GM23338 (cell line): ENCODE measurements around the gene SLC4A5. TPM values are rescaled to one million over a fixed set of nuclear protein-coding genes. Genes with fewer than 3 reads are reported as not detected.

Experiments used
- ATAC-seq: fragments of 200-7000 bp; cut with Tn5 transposase; 3 replicates; pipeline ENCODE4 v1.9.1; 2020
- DNase-seq: peaks from one replicate; pipeline ENCODE4 v3.0.0-alpha.2; 2015; ENCODE audit warnings: low spot score
- H2AFZ ChIP-seq: fragments of 200-600 bp; sonication (generic); 2 replicates; pipeline ENCODE4 v1.8.0; 2016; ENCODE audit warnings: antibody characterized with exemption, mild to moderate bottlenecking, moderate library complexity
- H3F3A ChIP-seq: fragments of 200-600 bp; sonication (generic); replicated peaks from 2 replicates; pipeline ENCODE4 v1.8.0; 2017; ENCODE audit warnings: antibody characterized with exemption, mixed run types, low read depth
- H3K27ac ChIP-seq: fragments of 200-600 bp; sonication (generic); 2 replicates; pipeline ENCODE4 v1.6.1; 2016; ENCODE audit warnings: low read depth
- H3K27me3 ChIP-seq: fragments of 200-600 bp; sonication (generic); 2 replicates; pipeline ENCODE4 v1.8.0; 2016; ENCODE audit warnings: mild to moderate bottlenecking, mixed run types, moderate library complexity; ENCODE audit not compliant: insufficient read depth
- H3K36me3 ChIP-seq: fragments of 200-600 bp; sonication (generic); 2 replicates; pipeline ENCODE4 v1.8.0; 2016; ENCODE audit warnings: mild to moderate bottlenecking; ENCODE audit not compliant: insufficient read depth
- H3K4me1 ChIP-seq: fragments of 200-600 bp; sonication (generic); 2 replicates; pipeline ENCODE4 v1.8.0; 2016; ENCODE audit warnings: mild to moderate bottlenecking, moderate library complexity; ENCODE audit not compliant: insufficient read depth
- H3K4me2 ChIP-seq: fragments of 200-600 bp; sonication (generic); 2 replicates; pipeline ENCODE4 v1.7.1; 2017; ENCODE audit warnings: mixed run types
- H3K4me3 ChIP-seq: fragments of 200-600 bp; sonication (generic); 2 replicates; pipeline ENCODE4 v1.6.1; 2016; ENCODE audit warnings: mixed run types
- H3K79me2 ChIP-seq: fragments of 200-600 bp; sonication (generic); replicated peaks from 2 replicates; pipeline ENCODE4 v1.8.0; 2017; ENCODE audit warnings: mild to moderate bottlenecking; ENCODE audit not compliant: insufficient read depth
- H3K9me2 ChIP-seq: fragments of 200-600 bp; sonication (generic); 2 replicates; pipeline ENCODE4 v1.8.0; 2017; ENCODE audit not compliant: insufficient read depth
- H4K20me1 ChIP-seq: fragments of 200-600 bp; sonication (generic); replicated peaks from 2 replicates; pipeline ENCODE4 v1.8.0; 2017; ENCODE audit warnings: mild to moderate bottlenecking; ENCODE audit not compliant: insufficient read depth
- H3K27ac Mint-ChIP-seq: 2 replicates; pipeline ENCODE4 v1.8.0; 2020; ENCODE audit warnings: inconsistent platforms, mild to moderate bottlenecking, moderate library complexity, mixed read lengths
- H3K27me3 Mint-ChIP-seq: 3 replicates; pipeline ENCODE4 v1.8.0; 2022; ENCODE audit warnings: low read depth, mild to moderate bottlenecking, moderate library complexity, mixed read lengths, inconsistent platforms; ENCODE audit not compliant: insufficient read depth, poor library complexity
- H3K36me3 Mint-ChIP-seq: 3 replicates; pipeline ENCODE4 v1.8.0; 2021; ENCODE audit warnings: low read depth, mild to moderate bottlenecking, inconsistent platforms, moderate library complexity, mixed read lengths
- H3K4me1 Mint-ChIP-seq: 3 replicates; pipeline ENCODE4 v1.8.0; 2020; ENCODE audit warnings: mild to moderate bottlenecking, inconsistent platforms, mixed read lengths
- H3K4me3 Mint-ChIP-seq: 3 replicates; pipeline ENCODE4 v1.8.0; 2021; ENCODE audit warnings: moderate library complexity, mild to moderate bottlenecking, inconsistent platforms, mixed read lengths
- H3K9me3 Mint-ChIP-seq: 3 replicates; pipeline ENCODE4 v1.8.0; 2020; ENCODE audit warnings: moderate library complexity, mild to moderate bottlenecking, inconsistent platforms, mixed read lengths
- CREB1 ChIP-seq: fragments of 250-450 bp; sonication (Bioruptor Pico); IDR thresholded peaks from 2 replicates; pipeline ENCODE4 v1.5.0; 2020; ENCODE audit warnings: low read depth, mild to moderate bottlenecking, moderate library complexity
- EZH2 ChIP-seq: fragments of 200-600 bp; sonication (generic); IDR thresholded peaks from one replicate; pipeline ENCODE4 v1.8.0; 2017; ENCODE audit warnings: antibody characterized with exemption, mild to moderate bottlenecking, low read depth; ENCODE audit not compliant: unreplicated experiment
- NANOG ChIP-seq: IDR thresholded peaks from 2 replicates; pipeline ENCODE4 v1.6.1; 2016; ENCODE audit warnings: antibody characterized with exemption, borderline replicate concordance
- ZNF114 ChIP-seq: fragments of 250-450 bp; sonication (Bioruptor Pico); IDR thresholded peaks from 2 replicates; pipeline ENCODE4 v1.5.0; 2020; ENCODE audit warnings: mild to moderate bottlenecking, moderate library complexity
- ZNF331 ChIP-seq: fragments of 250-450 bp; sonication (Bioruptor Pico); IDR thresholded peaks from 2 replicates; pipeline ENCODE4 v1.5.0; 2020; ENCODE audit warnings: low read depth, mild to moderate bottlenecking, moderate library complexity
- polyA plus RNA-seq: library from polyadenylated mRNA; unstranded; fragments of >200 nt; fragmentation: Nextera tagmentation; extraction: Ambion mirVana; gene quantifications from 2 replicates; pipeline ENCODE4 v1.2.1, GENCODE V29; 2016
- total RNA-seq: library from RNA; depleted of rRNA; stranded (reverse); fragments of >200 nt; shearing (Covaris generic); gene quantifications from 2 replicates; pipeline ENCODE4 v1.2.3, GENCODE V29; 2014
- TF ChIP-seq, protein P1 (sequence below): IDR thresholded peaks from one replicate; pipeline ENCODE4 v1.6.1; 2018; ENCODE audit warnings: antibody characterized with exemption; ENCODE audit not compliant: unreplicated experiment
- TF ChIP-seq, protein P2 (sequence below): IDR thresholded peaks from 2 replicates; pipeline ENCODE4 v1.6.1; 2016; ENCODE audit warnings: antibody characterized with exemption
- TF ChIP-seq, protein P3 (sequence below): fragments of 250-450 bp; sonication (Bioruptor Pico); IDR thresholded peaks from 2 replicates; pipeline ENCODE4 v1.5.0; 2020; ENCODE audit warnings: mild to moderate bottlenecking, moderate library complexity

SLC4A5 gene
- total and polyA plus RNA-seq, 2 experiments from 2014 or later: 0.24 to 0.70 TPM

DNA sequence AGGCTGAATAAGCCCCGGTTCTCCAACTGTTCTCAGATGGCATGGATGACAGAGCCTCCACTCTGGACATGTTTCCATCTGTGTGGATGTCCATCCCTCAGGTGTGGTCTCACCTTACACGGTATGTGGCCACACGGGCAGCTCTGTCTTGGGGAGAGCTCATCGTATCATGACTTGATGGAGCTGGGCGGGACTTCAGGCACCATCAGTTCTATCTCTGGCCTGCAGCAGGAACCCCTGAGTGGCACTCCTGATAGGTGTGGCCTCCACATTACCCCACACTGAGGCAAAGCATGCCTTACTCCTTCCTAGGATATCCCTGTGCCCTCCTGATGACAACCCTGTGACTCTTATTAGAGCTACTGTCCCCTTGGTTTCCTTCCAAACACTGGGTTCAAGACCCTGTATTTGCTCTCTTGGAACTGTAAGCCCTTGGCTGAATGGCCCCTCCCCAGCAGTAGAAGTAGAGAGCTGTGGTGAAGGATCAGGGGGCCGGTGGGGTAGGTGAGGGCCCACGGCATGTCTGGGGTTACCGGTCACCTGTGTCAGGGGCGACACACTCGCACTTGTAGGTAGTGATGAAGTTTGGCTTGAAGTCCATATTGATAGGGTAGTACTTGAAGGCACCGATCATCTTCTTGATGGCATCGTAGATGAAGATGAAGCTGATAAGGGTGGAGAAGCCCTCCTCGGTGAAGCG lies 96.6 kb downstream of the SLC4A5 start:
- no peaks in the 10 kb centered on the region for H3K79me2 ChIP-seq

DNA sequence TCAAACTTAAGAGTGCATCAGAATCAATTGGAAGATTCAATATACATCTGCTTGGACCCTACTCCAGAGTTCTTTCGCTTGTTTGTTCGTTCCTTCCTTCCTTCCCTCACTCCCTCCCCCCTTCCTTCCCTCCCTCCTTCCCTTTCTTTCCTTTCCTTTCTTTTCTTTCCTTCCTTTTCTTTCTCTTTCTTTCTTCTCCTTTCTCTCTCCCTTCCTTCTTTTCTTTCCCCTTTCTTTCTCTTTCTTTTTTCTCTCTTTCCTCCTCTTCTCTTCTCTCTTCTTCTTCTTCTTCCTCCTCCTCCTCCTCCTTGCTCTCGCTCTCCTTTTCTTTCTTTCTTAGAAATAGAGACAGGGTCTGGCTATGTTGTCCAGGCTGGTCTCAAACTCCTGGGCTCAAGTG lies 98.9 kb downstream of the SLC4A5 start:
- TF ChIP-seq ZNF331 (CRISPR knock-in tag) (no peak), EZH2 (no peak), ZNF114 (CRISPR knock-in tag) (no peak), CREB1 (CRISPR knock-in tag) (no peak)
- TF ChIP-seq, protein P1, sequence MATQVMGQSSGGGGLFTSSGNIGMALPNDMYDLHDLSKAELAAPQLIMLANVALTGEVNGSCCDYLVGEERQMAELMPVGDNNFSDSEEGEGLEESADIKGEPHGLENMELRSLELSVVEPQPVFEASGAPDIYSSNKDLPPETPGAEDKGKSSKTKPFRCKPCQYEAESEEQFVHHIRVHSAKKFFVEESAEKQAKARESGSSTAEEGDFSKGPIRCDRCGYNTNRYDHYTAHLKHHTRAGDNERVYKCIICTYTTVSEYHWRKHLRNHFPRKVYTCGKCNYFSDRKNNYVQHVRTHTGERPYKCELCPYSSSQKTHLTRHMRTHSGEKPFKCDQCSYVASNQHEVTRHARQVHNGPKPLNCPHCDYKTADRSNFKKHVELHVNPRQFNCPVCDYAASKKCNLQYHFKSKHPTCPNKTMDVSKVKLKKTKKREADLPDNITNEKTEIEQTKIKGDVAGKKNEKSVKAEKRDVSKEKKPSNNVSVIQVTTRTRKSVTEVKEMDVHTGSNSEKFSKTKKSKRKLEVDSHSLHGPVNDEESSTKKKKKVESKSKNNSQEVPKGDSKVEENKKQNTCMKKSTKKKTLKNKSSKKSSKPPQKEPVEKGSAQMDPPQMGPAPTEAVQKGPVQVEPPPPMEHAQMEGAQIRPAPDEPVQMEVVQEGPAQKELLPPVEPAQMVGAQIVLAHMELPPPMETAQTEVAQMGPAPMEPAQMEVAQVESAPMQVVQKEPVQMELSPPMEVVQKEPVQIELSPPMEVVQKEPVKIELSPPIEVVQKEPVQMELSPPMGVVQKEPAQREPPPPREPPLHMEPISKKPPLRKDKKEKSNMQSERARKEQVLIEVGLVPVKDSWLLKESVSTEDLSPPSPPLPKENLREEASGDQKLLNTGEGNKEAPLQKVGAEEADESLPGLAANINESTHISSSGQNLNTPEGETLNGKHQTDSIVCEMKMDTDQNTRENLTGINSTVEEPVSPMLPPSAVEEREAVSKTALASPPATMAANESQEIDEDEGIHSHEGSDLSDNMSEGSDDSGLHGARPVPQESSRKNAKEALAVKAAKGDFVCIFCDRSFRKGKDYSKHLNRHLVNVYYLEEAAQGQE: no peak
- TF ChIP-seq, protein P2, sequence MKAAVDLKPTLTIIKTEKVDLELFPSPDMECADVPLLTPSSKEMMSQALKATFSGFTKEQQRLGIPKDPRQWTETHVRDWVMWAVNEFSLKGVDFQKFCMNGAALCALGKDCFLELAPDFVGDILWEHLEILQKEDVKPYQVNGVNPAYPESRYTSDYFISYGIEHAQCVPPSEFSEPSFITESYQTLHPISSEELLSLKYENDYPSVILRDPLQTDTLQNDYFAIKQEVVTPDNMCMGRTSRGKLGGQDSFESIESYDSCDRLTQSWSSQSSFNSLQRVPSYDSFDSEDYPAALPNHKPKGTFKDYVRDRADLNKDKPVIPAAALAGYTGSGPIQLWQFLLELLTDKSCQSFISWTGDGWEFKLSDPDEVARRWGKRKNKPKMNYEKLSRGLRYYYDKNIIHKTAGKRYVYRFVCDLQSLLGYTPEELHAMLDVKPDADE: no peak
- TF ChIP-seq, protein P3, sequence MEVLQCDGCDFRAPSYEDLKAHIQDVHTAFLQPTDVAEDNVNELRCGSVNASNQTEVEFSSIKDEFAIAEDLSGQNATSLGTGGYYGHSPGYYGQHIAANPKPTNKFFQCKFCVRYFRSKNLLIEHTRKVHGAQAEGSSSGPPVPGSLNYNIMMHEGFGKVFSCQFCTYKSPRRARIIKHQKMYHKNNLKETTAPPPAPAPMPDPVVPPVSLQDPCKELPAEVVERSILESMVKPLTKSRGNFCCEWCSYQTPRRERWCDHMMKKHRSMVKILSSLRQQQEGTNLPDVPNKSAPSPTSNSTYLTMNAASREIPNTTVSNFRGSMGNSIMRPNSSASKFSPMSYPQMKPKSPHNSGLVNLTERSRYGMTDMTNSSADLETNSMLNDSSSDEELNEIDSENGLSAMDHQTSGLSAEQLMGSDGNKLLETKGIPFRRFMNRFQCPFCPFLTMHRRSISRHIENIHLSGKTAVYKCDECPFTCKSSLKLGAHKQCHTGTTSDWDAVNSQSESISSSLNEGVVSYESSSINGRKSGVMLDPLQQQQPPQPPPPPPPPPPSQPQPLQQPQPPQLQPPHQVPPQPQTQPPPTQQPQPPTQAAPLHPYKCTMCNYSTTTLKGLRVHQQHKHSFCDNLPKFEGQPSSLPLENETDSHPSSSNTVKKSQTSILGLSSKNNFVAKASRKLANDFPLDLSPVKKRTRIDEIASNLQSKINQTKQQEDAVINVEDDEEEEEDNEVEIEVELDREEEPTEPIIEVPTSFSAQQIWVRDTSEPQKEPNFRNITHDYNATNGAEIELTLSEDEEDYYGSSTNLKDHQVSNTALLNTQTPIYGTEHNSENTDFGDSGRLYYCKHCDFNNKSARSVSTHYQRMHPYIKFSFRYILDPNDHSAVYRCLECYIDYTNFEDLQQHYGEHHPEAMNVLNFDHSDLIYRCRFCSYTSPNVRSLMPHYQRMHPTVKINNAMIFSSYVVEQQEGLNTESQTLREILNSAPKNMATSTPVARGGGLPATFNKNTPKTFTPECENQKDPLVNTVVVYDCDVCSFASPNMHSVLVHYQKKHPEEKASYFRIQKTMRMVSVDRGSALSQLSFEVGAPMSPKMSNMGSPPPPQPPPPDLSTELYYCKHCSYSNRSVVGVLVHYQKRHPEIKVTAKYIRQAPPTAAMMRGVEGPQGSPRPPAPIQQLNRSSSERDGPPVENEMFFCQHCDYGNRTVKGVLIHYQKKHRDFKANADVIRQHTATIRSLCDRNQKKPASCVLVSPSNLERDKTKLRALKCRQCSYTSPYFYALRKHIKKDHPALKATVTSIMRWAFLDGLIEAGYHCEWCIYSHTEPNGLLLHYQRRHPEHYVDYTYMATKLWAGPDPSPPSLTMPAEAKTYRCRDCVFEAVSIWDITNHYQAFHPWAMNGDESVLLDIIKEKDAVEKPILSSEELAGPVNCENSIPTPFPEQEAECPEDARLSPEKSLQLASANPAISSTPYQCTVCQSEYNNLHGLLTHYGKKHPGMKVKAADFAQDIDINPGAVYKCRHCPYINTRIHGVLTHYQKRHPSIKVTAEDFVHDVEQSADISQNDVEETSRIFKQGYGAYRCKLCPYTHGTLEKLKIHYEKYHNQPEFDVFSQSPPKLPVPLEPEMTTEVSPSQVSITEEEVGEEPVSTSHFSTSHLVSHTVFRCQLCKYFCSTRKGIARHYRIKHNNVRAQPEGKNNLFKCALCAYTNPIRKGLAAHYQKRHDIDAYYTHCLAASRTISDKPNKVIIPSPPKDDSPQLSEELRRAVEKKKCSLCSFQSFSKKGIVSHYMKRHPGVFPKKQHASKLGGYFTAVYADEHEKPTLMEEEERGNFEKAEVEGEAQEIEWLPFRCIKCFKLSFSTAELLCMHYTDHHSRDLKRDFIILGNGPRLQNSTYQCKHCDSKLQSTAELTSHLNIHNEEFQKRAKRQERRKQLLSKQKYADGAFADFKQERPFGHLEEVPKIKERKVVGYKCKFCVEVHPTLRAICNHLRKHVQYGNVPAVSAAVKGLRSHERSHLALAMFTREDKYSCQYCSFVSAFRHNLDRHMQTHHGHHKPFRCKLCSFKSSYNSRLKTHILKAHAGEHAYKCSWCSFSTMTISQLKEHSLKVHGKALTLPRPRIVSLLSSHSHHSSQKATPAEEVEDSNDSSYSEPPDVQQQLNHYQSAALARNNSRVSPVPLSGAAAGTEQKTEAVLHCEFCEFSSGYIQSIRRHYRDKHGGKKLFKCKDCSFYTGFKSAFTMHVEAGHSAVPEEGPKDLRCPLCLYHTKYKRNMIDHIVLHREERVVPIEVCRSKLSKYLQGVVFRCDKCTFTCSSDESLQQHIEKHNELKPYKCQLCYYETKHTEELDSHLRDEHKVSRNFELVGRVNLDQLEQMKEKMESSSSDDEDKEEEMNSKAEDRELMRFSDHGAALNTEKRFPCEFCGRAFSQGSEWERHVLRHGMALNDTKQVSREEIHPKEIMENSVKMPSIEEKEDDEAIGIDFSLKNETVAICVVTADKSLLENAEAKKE (CRISPR knock-in tag): no peak
- Histone ChIP-seq H3K9me2 (no peaks in the 10 kb centered on the region; the same call in none of the 2 replicates), H3K4me3 (no peak overlapping the region), H3K27me3 (no peaks in the 10 kb centered on the region), H3K4me2 (no peak overlapping the region), H3K4me1 (no peaks in the 10 kb centered on the region), H3K27ac (no peak overlapping the region), H3K79me2 (no peaks in the 10 kb centered on the region), H2AFZ (no peak overlapping the region), H4K20me1 (no peaks in the 10 kb centered on the region), H3F3A (no peaks in the 10 kb centered on the region), H3K36me3 (no peaks in the 10 kb centered on the region)
- Mint-ChIP-seq H3K4me3 (no peak overlapping the region), H3K4me1 (no peaks in the 10 kb centered on the region), H3K27ac (no peak overlapping the region), H3K9me3 (no peaks in the 10 kb centered on the region), H3K27me3 (peaks cover 12% of the 10 kb centered on the region), H3K36me3 (no peaks in the 10 kb centered on the region)
- no peak for ATAC-seq
- no peak for DNase-seq

More for the DNA sequence above, 96.6 kb downstream of the SLC4A5 start:
- no peak for DNase-seq
- Histone ChIP-seq H3K4me1 (no peaks in the 10 kb centered on the region), H3K27me3 (no peaks in the 10 kb centered on the region), H3K36me3 (no peaks in the 10 kb centered on the region), H3K4me2 (no peak overlapping the region), H2AFZ (no peak overlapping the region), H4K20me1 (no peaks in the 10 kb centered on the region), H3F3A (no peaks in the 10 kb centered on the region), H3K27ac (no peak overlapping the region), H3K9me2 (no peaks in the 10 kb centered on the region; the same call in none of the 2 replicates), H3K4me3 (no peak overlapping the region)
- Mint-ChIP-seq H3K4me3 (no peak overlapping the region), H3K4me1 (no peaks in the 10 kb centered on the region), H3K27ac (no peak overlapping the region), H3K9me3 (no peaks in the 10 kb centered on the region), H3K36me3 (no peaks in the 10 kb centered on the region), H3K27me3 (peaks cover 14% of the 10 kb centered on the region)
- TF ChIP-seq NANOG (no peak), ZNF114 (CRISPR knock-in tag) (no peak), ZNF331 (CRISPR knock-in tag) (no peak)
- ATAC-seq: no peak
